PC-9 (cell line): ENCODE measurements around the gene ZNF221. TPM values are rescaled to one million over a fixed set of nuclear protein-coding genes. Genes with fewer than 3 reads are reported as not detected.

Experiments used
- BruUV-seq: library from RNA; stranded (reverse); fragments of 400-500 nt; replicated peaks from 2 replicates; lab custom pipeline; 2021; lab: Mats Ljungman, UMichigan
- CTCF ChIA-PET: fragments of 300-600 bp; sonication (Branson Sonifier 250); formaldehyde crosslinking; loops from one replicate; lab custom pipeline; 2022; ENCODE audit warnings: antibody characterized with exemption; lab: Charles Lee
- POLR2A ChIA-PET: fragments of 300-600 bp; sonication (Branson Sonifier 250); formaldehyde crosslinking; loops from one replicate; lab custom pipeline; 2022; ENCODE audit warnings: antibody characterized with exemption; ENCODE audit not compliant: unreplicated experiment; lab: Charles Lee
- DNase-seq, 2 experiments: peaks; one replicate each; pipeline versions ENCODE4 v3.0.0 to v3.0.0-alpha.2; 2015 to 2022; ENCODE audit warnings: mixed read lengths in 1 of 2
- H2AFZ ChIP-seq: fragments of 200-600 bp; sonication (generic); 2 replicates; pipeline ENCODE4 v1.8.1; 2017; ENCODE audit warnings: antibody characterized with exemption
- H3F3A ChIP-seq: fragments of 200-600 bp; sonication (generic); 2 replicates; pipeline ENCODE4 v1.8.1; 2017; ENCODE audit warnings: antibody characterized with exemption, mild to moderate bottlenecking, low read depth; ENCODE audit not compliant: insufficient read depth
- H3K27ac ChIP-seq: fragments of 200-600 bp; sonication (generic); 2 replicates; pipeline ENCODE4 v1.6.1; 2016; ENCODE audit warnings: mixed run types
- H3K27me3 ChIP-seq: fragments of 200-600 bp; sonication (generic); 2 replicates; pipeline ENCODE4 v1.6.1; 2016; ENCODE audit warnings: low read depth, mixed run types; ENCODE audit not compliant: insufficient read depth
- H3K36me3 ChIP-seq: fragments of 200-600 bp; sonication (generic); 2 replicates; pipeline ENCODE4 v1.6.1; 2016; ENCODE audit warnings: low read depth, mixed run types
- H3K4me1 ChIP-seq: fragments of 200-600 bp; sonication (generic); replicated peaks from 2 replicates; pipeline ENCODE4 v1.6.1; 2016; ENCODE audit warnings: mixed run types; ENCODE audit not compliant: insufficient read depth
- H3K4me2 ChIP-seq: fragments of 200-600 bp; sonication (generic); 2 replicates; pipeline ENCODE4 v1.6.1; 2017; ENCODE audit warnings: mixed run types
- H3K4me3 ChIP-seq: fragments of 200-600 bp; sonication (generic); 2 replicates; pipeline ENCODE4 v1.6.1; 2016; ENCODE audit warnings: mixed run types
- H3K79me2 ChIP-seq: fragments of 200-600 bp; sonication (generic); 2 replicates; pipeline ENCODE4 v1.6.1; 2017; ENCODE audit warnings: low read depth, mixed run types
- H3K9me2 ChIP-seq: fragments of 200-600 bp; sonication (generic); 2 replicates; pipeline ENCODE4 v1.8.1; 2017; ENCODE audit warnings: mild to moderate bottlenecking; ENCODE audit not compliant: insufficient read depth
- H3K9me3 ChIP-seq: fragments of 200-600 bp; sonication (generic); 2 replicates; pipeline ENCODE4 v1.8.1; 2016; ENCODE audit warnings: low read depth; ENCODE audit not compliant: insufficient read depth
- H4K20me1 ChIP-seq: fragments of 200-600 bp; sonication (generic); 2 replicates; pipeline ENCODE4 v1.8.1; 2017; ENCODE audit not compliant: insufficient read depth
- EZH2 ChIP-seq: fragments of 200-600 bp; sonication (generic); IDR thresholded peaks from 2 replicates; pipeline ENCODE4 v1.8.0; 2017; ENCODE audit warnings: antibody characterized with exemption, low read depth
- intact Hi-C: fragments of 100-400 bp; cut with micrococcal nuclease; formaldehyde crosslinking; loops from one replicate; pipeline ENCODE4 v1.10.0; 2022; ENCODE audit not compliant: unreplicated experiment
- total RNA-seq: library from RNA; stranded (reverse); gene quantifications from 2 replicates; pipeline ENCODE4 v1.2.3, GENCODE V29; 2021
- TF ChIP-seq, protein P1 (sequence below): fragments of 200-600 bp; sonication (generic); conservative IDR thresholded peaks from 2 replicates; pipeline ENCODE4 v1.6.1; 2017; ENCODE audit warnings: mixed run types, antibody characterized with exemption, mild to moderate bottlenecking, moderate library complexity

ZNF221 gene
- total RNA-seq, 1 experiment from 2014 or later: 1.7 TPM

DNA sequence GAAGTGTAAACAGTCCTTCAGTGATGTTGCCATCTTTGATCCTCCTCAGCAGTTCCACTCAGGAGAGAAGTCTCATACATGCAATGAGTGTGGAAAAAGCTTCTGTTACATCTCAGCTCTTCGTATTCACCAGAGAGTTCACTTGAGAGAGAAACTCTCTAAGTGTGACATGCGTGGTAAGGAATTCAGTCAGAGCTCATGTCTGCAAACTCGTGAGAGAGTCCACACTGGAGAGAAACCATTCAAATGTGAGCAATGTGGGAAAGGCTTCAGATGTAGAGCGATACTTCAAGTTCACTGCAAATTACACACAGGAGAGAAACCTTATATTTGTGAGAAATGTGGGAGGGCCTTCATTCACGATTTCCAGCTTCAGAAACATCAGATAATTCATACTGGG, 59.4 kb downstream of the ZNF221 start:
- no peak overlapping the region for H3K4me3 ChIP-seq
- ChIA-PET POLR2A (no interaction called here), CTCF (no interaction called here)
- peaks cover 33% of the 10 kb centered on the region for H3K9me3 ChIP-seq
- H3K36me3 ChIP-seq: peaks cover 36% of the 10 kb centered on the region
- H3K27ac ChIP-seq: no peak overlapping the region
- no peak for DNase-seq
- no peaks in the 10 kb centered on the region for H4K20me1 ChIP-seq
- intact Hi-C loops: no loop called here
- H3K27me3 ChIP-seq: no peaks in the 10 kb centered on the region
- no peaks in the 10 kb centered on the region for H3K4me1 ChIP-seq
- H3F3A ChIP-seq: 0 out of 2 replicates have a peak, but pooled peaks cover 3% of the 10 kb centered on the region
- H3K4me2 ChIP-seq: no peak overlapping the region
- no peaks in the 10 kb centered on the region for H3K79me2 ChIP-seq
- no TSS peak for BruUV-seq
- H3K9me2 ChIP-seq: no peaks in the 10 kb centered on the region
- TF ChIP-seq EZH2: no peak
- TF ChIP-seq, protein P1, sequence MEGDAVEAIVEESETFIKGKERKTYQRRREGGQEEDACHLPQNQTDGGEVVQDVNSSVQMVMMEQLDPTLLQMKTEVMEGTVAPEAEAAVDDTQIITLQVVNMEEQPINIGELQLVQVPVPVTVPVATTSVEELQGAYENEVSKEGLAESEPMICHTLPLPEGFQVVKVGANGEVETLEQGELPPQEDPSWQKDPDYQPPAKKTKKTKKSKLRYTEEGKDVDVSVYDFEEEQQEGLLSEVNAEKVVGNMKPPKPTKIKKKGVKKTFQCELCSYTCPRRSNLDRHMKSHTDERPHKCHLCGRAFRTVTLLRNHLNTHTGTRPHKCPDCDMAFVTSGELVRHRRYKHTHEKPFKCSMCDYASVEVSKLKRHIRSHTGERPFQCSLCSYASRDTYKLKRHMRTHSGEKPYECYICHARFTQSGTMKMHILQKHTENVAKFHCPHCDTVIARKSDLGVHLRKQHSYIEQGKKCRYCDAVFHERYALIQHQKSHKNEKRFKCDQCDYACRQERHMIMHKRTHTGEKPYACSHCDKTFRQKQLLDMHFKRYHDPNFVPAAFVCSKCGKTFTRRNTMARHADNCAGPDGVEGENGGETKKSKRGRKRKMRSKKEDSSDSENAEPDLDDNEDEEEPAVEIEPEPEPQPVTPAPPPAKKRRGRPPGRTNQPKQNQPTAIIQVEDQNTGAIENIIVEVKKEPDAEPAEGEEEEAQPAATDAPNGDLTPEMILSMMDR: no peak
- H2AFZ ChIP-seq: no peak overlapping the region

Other genes starting within 250 kb of the ZNF221 start
- not detected in 2 replicates for gene IRGC, start 235.2 kb upstream of the ZNF221 start, total RNA-seq
- gene SMG9, start 196.3 kb upstream of the ZNF221 start, total RNA-seq: 76.8 and 84.1 TPM in 2 replicates
- 92.4 and 92.7 TPM in 2 replicates for gene KCNN4, start 170.3 kb upstream of the ZNF221 start, total RNA-seq
- 2.6 and 2.9 TPM in 2 replicates for gene LYPD5, start 148.8 kb upstream of the ZNF221 start, total RNA-seq
- gene ZNF283, start 123.9 kb upstream of the ZNF221 start, total RNA-seq: 14.8 and 15.2 TPM in 2 replicates
- 0.24 TPM in 1 of 2 replicates, not detected in the other for gene ZNF404, start 67.3 kb upstream of the ZNF221 start, total RNA-seq
- 6.9 and 10.3 TPM in 2 replicates for gene ZNF45, start 15.9 kb upstream of the ZNF221 start, total RNA-seq
- 5.0 and 6.1 TPM in 2 replicates for gene ZNF155, start 33.0 kb downstream of the ZNF221 start, total RNA-seq
- 4.0 and 4.8 TPM in 2 replicates for gene ZNF230, start 51.7 kb downstream of the ZNF221 start, total RNA-seq
- gene ZNF222, start 74.2 kb downstream of the ZNF221 start, total RNA-seq: 1.8 and 2.1 TPM in 2 replicates
- gene ZNF223, start 100.8 kb downstream of the ZNF221 start, total RNA-seq: 3.5 and 4.2 TPM in 2 replicates
- gene ZNF284, start 120.9 kb downstream of the ZNF221 start, total RNA-seq: 1.9 and 2.0 TPM in 2 replicates
- gene ZNF224, start 143.1 kb downstream of the ZNF221 start, total RNA-seq: 29.3 and 30.9 TPM in 2 replicates
- gene ZNF225, start 162.2 kb downstream of the ZNF221 start, total RNA-seq: 3.5 and 5.4 TPM in 2 replicates
- 6.0 and 8.6 TPM in 2 replicates for gene ZNF234, start 190.3 kb downstream of the ZNF221 start, total RNA-seq
- gene ZNF226, start 213.9 kb downstream of the ZNF221 start, total RNA-seq: 12.9 and 21.7 TPM in 2 replicates